ENCODE data around the gene AGFG1.
"Not testable (repeated sequence)": the region's sequence is repeated elsewhere in the genome, so short reads cannot be mapped to it uniquely, and the experiment has no call there.

The AGFG1 gene

GRCh38 chr2:227545990-227546389, 74.0 kb downstream of the AGFG1 start:
- DNase-seq: no peak

GRCh38 chr2:227551836-227552235, 79.9 kb downstream of the AGFG1 start:
- no peak for DNase-seq

GRCh38 chr2:227562581-227562980, 90.6 kb downstream of the AGFG1 start:
- DNase-seq: no peak

DNA sequence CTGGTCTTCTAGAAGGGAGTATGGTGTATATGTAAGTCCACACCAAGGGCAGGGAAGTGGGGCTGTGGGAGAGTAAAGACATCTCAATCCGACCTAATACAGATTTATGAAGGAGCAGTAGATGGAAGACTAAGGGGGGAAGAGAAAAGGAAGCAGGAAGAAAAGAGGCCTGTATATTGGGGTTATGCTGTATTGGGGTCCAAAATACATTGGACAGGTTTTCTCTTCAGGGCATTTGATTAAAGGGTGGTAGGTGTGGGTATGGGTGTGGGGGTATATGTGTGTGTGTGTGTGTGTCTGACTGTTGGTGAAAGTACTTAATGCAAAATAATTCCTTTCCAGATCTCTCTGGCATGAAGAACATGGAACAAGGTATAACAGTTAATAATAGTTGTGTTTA, 93.1 kb downstream of the AGFG1 start:
- DNase-seq: no peak

GRCh38 chr2:227566012-227566411, 94.1 kb downstream of the AGFG1 start:
- DNase-seq: no peak

GRCh38 chr2:227568852-227569169, 96.9 kb downstream of the AGFG1 start:
- DNase-seq: no peak

DNA sequence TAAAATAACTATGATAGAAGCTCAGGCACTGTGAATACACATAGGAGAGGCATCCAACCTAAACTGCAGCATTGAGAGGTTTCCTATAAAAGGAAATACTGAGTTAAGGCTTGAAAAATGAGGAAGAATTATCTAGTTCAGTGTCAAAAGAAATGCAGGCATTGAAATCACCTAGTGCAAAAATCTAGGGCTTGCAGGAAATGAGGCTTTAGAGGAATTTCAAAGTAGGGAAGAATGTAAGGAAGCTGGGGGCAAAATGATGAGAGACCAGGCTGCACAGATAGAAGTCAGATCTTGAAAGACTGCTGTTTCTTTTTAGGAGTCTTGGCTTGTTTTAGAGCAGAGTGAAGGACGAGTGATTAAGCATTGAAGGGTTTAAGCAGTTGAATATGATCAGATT, 98.7 kb downstream of the AGFG1 start:
- DNase-seq: no peak

DNA sequence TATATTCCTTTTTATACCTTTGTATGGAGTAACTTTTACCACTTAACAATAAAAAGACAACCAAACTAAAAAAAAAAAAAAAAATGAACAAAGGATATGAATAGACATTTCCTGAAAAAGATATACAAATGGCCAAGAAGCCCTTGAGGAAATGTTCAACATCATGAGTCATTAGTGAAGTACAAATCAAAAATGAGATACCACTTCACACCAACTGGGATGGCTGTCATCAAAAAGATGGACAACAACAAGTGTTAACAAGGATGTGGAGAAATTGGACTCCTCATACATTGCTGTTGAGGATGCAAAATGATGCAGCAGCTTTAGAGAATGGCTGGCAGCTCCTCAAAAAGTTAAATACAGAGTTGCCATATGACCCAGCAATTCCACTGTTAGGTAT, 104.2 kb downstream of the AGFG1 start:
- DNase-seq: no peak

GRCh38 chr2:227576812-227577211, 104.9 kb downstream of the AGFG1 start:
- DNase-seq: no peak

- DNase-seq: no peak
Measured at GRCh38 chr2:227577555-227577954, 105.6 kb downstream of the AGFG1 start.

- DNase-seq: no peak
Measured at GRCh38 chr2:227578642-227579041, 106.7 kb downstream of the AGFG1 start.

- DNase-seq: no peak
Measured at GRCh38 chr2:227579791-227580190, 107.8 kb downstream of the AGFG1 start.

- no peak for DNase-seq
Measured at GRCh38 chr2:227582369-227582768, 110.4 kb downstream of the AGFG1 start.

GRCh38 chr2:227592694-227593387, 120.9 kb downstream of the AGFG1 start:
- DNase-seq: no peak

- DNase-seq: no peak
Measured at GRCh38 chr2:227595797-227596196, 123.8 kb downstream of the AGFG1 start.

- no peak for DNase-seq
Measured at GRCh38 chr2:227597036-227597435, 125.1 kb downstream of the AGFG1 start.

GRCh38 chr2:227597998-227598397, 126.0 kb downstream of the AGFG1 start:
- no peak for DNase-seq

GRCh38 chr2:227598835-227599503, 127.0 kb downstream of the AGFG1 start, which contains the start of gene SCYGR2:
Gene SCYGR2, plus strand, starts transcription at chr2:227598893. Its CDS starts 0 bp downstream, at chr2:227598893.
- DNase-seq: not testable (repeated sequence)

DNA sequence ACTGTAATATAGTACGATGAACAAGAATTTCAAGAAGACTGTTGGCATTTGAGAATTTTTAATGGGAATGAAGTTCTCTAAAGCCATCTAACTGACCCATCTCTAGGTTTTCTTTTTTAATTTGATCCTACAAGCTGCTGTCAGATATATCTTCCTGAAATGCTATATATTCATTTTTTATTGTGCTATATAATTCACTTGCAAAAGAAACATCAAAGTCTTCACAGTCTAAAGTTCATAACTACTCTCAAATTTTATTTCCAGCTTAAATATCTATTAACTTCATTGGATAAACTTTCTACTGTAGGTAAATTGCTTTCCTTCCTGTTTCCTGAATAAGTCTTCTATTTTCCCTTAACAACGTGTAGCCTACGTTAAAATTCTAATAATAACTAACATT, 130.4 kb downstream of the AGFG1 start:
- no peak for DNase-seq

- DNase-seq: no peak
Measured at GRCh38 chr2:227606476-227606875, 134.5 kb downstream of the AGFG1 start.

DNA sequence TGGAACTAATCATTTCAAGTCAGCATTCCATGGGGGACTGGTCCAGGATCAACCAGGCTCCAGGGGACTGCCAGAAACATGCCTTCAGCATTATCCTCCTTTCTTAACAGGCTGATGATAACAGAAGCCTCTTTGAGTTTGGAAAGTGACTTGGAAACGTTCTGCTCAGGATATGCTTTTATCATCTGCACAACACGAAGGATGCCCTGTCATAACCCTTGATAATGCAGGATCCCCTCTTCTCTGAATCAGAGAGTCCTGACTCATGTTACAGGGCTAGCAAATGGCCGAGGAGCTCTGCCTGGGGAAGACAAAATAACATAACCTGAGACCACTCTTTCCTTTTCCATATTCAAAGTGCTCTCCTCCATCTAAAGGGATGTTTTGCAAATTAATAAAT, 136.0 kb downstream of the AGFG1 start:
- no peak for DNase-seq

DNA sequence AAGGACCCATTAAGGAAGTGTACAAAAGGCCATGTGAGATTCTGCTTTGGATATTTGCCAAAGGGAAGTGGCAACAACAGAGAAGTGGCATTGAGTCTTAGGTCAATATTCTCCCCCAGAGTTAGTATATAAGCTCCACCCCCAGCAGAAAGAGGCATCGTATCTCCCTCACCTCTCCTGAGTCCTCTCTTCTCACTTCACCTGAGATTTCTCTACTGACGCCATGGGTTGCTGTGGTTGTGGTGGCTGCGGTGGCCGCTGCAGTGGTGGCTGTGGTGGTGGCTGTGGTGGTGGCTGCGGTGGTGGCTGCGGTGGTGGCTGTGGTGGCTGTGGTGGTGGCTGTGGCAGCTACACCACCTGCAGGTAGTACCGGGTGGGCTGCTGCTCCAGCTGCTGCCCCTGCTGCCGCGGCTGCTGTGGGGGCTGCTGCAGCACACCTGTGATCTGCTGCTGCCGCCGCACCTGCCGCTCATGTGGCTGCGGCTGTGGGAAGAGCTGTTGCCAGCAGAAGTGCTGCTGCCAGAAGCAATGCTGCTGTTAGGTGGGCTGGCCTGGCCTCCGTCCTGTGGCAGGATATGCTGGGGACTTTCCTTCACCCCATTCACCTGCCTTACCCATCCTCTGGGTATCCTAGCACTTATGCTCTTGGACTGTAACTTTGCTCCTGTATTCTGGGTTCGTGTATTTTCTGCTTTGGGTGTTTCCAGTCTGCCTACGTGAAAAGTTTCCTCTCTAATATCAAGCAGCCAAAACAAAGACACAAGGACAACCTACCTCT, 136.8 kb downstream of the AGFG1 start:
- peak; percentile 59 for DNase-seq

GRCh38 chr2:227610123-227610522, 138.2 kb downstream of the AGFG1 start:
- DNase-seq: no peak
